Measurements from ENCODE around the gene MYT1.
"Not testable (repeated sequence)": the region's sequence is repeated elsewhere in the genome, so short reads cannot be mapped to it uniquely, and the experiment has no call there.

MYT1 gene

GRCh38 chr20:64231621-64232550, 67.6 kb downstream of the MYT1 start:
- no peak for TF ChIP-seq CTCF (IDR thresholded peaks at IDR 0.05; ENCODE audit: insufficient read depth, low read depth, low read length, missing control alignments)
- no peak for DNase-seq (ENCODE audit: low read depth)
- H3K4me3 ChIP-seq (ENCODE audit: low read length) = no peak overlapping the region

GRCh38 chr20:64232794-64233193, 68.5 kb downstream of the MYT1 start:
- no peak for DNase-seq (ENCODE audit: low read depth)
- no peak for TF ChIP-seq CTCF (IDR thresholded peaks at IDR 0.05; ENCODE audit: insufficient read depth, low read depth, low read length, missing control alignments)
- H3K4me3 ChIP-seq (ENCODE audit: low read length) = no peak overlapping the region

- no peak for TF ChIP-seq CTCF (IDR thresholded peaks at IDR 0.05; ENCODE audit: insufficient read depth, low read depth, low read length, missing control alignments)
- DNase-seq (ENCODE audit: low read depth) = no peak
These were observed 69.5 kb downstream of the MYT1 start for GRCh38 chr20:64233725-64234124.

DNA sequence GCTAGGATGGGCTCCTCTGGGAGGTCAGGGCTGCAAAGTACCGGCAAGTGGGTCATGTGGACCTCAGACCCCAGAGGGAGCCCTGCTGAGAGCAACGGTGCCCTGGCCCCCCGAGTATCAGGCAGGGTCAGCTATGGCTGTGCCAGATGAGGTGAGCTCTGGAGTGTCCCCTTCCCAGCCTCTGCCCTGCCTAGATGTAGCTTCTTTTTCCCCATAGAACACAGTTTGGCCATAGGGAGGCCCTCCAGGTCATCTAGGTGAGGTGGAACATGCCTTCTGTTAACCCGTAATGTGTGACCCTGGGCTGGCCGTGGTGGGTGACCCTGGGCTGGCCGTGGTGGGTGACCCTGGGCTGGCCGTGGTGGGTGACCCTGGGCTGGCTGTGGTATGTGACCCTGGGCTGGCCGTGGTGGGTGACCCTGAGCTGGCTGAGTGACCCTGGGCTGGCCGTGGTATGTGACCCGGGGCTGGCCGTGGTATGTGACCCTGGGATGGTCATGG, 70.1 kb downstream of the MYT1 start:
- DNase-seq (ENCODE audit: low read depth) = no peak
- TF ChIP-seq CTCF (IDR thresholded peaks at IDR 0.05; ENCODE audit: insufficient read depth, low read depth, low read length, missing control alignments) = no peak
- H3K4me3 ChIP-seq (ENCODE audit: low read length) = no peak overlapping the region

More at GRCh38 chr20:64233725-64234124, 69.5 kb downstream of the MYT1 start:
- H3K4me3 ChIP-seq (ENCODE audit: low read length) = no peak overlapping the region

GRCh38 chr20:64234921-64235565, 70.8 kb downstream of the MYT1 start:
- DNase-seq (ENCODE audit: low read depth) = not testable (repeated sequence)

GRCh38 chr20:64236137-64237088, 72.2 kb downstream of the MYT1 start:
- TF ChIP-seq CTCF (IDR thresholded peaks at IDR 0.05; ENCODE audit: insufficient read depth, low read depth, low read length, missing control alignments) = no peak
- no peak overlapping the region for H3K4me3 ChIP-seq (ENCODE audit: low read length)
- DNase-seq (ENCODE audit: low read depth) = no peak

More at GRCh38 chr20:64234921-64235565, 70.8 kb downstream of the MYT1 start:
- not testable (repeated sequence) for H3K4me3 ChIP-seq (ENCODE audit: low read length)
